HepG2 (cell line): ENCODE results near the gene RASL10A. TPM values are rescaled to one million over a fixed set of nuclear protein-coding genes. Genes with fewer than 3 reads are reported as not detected.

Source experiments
- HOXA7 ChIP-seq: sonication (generic); formaldehyde crosslinking; IDR thresholded peaks from 2 replicates; pipeline ENCODE4 v1.8.1; 2022; ENCODE audit warnings: mild to moderate bottlenecking, missing genetic modification reagents, moderate library complexity
- LCORL ChIP-seq, 2 experiments: fragments of 450-650 bp in 1 of 2; sonication (generic) in 1 of 2; formaldehyde crosslinking in 1 of 2; IDR thresholded peaks; 2 replicates each; pipeline versions ENCODE4 v1.5.0 to v1.6.1; 2017 to 2020; ENCODE audit warnings: antibody characterized with exemption in 1 of 2, missing genetic modification reagents in 1 of 2
- MED13 ChIP-seq: sonication (generic); formaldehyde crosslinking; IDR thresholded peaks from 2 replicates; pipeline ENCODE4 v1.5.0; 2020; ENCODE audit warnings: missing genetic modification reagents
- ZNF142 ChIP-seq: sonication (generic); formaldehyde crosslinking; IDR thresholded peaks from 2 replicates; pipeline ENCODE4 v1.4.0; 2020; ENCODE audit warnings: missing genetic modification reagents
- ZNF598 ChIP-seq: sonication (generic); formaldehyde crosslinking; IDR thresholded peaks from 2 replicates; pipeline ENCODE4 v1.5.1; 2020; ENCODE audit warnings: mild to moderate bottlenecking, missing genetic modification reagents, borderline replicate concordance
- polyA plus RNA-seq, 8 experiments: library from polyadenylated mRNA; depleted of rRNA in 3 of 8; stranded (reverse) in 7 of 8; unstranded in 1 of 8; fragments of >200 nt; fragmentation: Illumina TruSeq in 4 of 8; extraction: Trizol in 4 of 8; gene quantifications; 2 replicates each; pipeline versions ENCODE4 v1.2.1 to v1.2.3, GENCODE V29; 2011 to 2016; ENCODE audit warnings: low read depth in 4 of 8, missing spikeins in 1 of 8, mixed read lengths in 1 of 8; ENCODE audit not compliant: insufficient read depth in 1 of 8
- total RNA-seq, 5 experiments: library from RNA; depleted of rRNA; stranded (reverse); fragments of >200 nt; fragmentation: Illumina TruSeq; extraction: Trizol; gene quantifications; 2 replicates each; pipeline ENCODE4 v1.2.3, GENCODE V29; 2016; ENCODE audit warnings: low read depth in 1 of 5

Gene RASL10A
- total and polyA plus RNA-seq, 2 of the 13 experiments (the other 11 are each of a cell fraction or from before 2014, with no cell fraction given), result 0.05 to 0.22 TPM

DNA sequence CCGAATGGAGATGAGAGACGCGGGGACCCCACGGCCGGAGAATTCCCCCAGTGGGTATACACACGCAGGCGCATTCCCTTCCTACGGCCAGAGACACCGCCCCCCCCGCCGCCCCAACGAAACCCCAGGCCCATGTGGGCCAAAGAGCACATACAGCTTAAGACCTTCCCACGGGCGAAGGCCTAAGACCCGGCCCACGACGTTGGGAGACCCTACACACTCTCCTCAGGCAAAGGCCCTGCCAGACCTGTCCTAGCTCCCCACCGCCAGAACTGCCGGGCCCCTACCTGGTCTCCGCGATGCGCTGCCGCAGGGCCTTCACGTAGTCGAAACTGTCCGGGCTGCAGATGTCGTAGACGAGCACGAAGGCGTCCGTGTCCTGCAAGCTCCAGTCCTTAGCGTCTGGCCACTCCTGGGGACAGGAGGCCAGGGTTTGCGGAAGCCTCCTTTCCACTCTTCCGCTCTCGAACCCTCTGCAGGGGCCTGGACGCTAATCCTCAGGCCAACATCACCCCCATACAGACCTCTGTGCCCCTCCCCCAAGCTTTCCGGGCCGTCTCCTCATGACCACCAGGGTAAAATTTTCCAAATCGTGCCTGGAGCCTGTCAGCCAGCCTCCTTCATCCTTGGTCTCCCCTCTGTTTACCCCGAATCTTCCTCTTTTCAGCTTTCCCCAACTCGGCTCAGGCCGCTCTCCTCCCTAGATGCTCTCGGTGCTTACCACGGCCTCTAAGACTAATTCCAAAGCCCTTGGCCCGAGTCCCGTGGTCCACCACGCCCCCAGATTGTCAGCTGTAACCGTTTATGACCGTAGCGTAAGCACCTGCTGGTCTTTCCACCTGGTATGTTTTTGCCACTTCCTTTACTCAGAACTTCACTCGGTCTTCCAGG, 1.7 kb downstream of the RASL10A start (continued):
- TF ChIP-seq ZNF142 (CRISPR knock-in tag) (no peak), MED13 (CRISPR knock-in tag) (no peak), HOXA7 (CRISPR knock-in tag) (no peak), ZNF598 (CRISPR knock-in tag) (no peak), LCORL (IDR thresholded peaks at IDR 0.05) (no peak), LCORL (CRISPR knock-in tag; IDR thresholded peaks at IDR 0.05) (no peak)
